PC-3 (cell line): ENCODE data around the gene AFF1. TPM values are rescaled to one million over a fixed set of nuclear protein-coding genes. Genes with fewer than 3 reads are reported as not detected.

Source experiments
- ATAC-seq: fragments of 200-7000 bp; cut with Tn5 transposase; 2 replicates; pipeline ENCODE4 v1.9.1; 2020; ENCODE audit warnings: mild to moderate bottlenecking, moderate library complexity
- BruUV-seq: library from RNA; stranded (reverse); fragments of 400-500 nt; replicated peaks from 2 replicates; lab custom pipeline; 2021; lab: Mats Ljungman, UMichigan
- CTCF ChIA-PET: fragments of 300-600 bp; sonication (Branson Sonifier 250); formaldehyde crosslinking; loops from one replicate; lab custom pipeline; 2022; ENCODE audit warnings: antibody characterized with exemption; lab: Charles Lee
- POLR2A ChIA-PET: fragments of 300-600 bp; sonication (Branson Sonifier 250); formaldehyde crosslinking; loops from one replicate; lab custom pipeline; 2022; ENCODE audit warnings: antibody characterized with exemption; ENCODE audit not compliant: unreplicated experiment; lab: Charles Lee
- DNase-seq: peaks from one replicate; pipeline ENCODE4 v3.0.0-alpha.2; 2015
- H2AFZ ChIP-seq: fragments of 300-600 bp; sonication (generic); 2 replicates; pipeline ENCODE4 v1.6.0; 2016; ENCODE audit warnings: antibody characterized with exemption, low read length
- H3F3A ChIP-seq: fragments of 300-600 bp; sonication (generic); one replicate; pipeline ENCODE4 v1.6.0; 2017; ENCODE audit warnings: antibody characterized with exemption, low read length, control low read depth, mild to moderate bottlenecking; ENCODE audit not compliant: unreplicated experiment
- H3K27ac ChIP-seq: fragments of 300-600 bp; sonication (generic); 2 replicates; pipeline ENCODE4 v1.5.1; 2016; ENCODE audit warnings: mild to moderate bottlenecking, low read length
- H3K27me3 ChIP-seq: fragments of 300-600 bp; sonication (generic); 2 replicates; pipeline ENCODE4 v1.6.1; 2016; ENCODE audit warnings: low read length, mixed read lengths
- H3K36me3 ChIP-seq: fragments of 300-600 bp; sonication (generic); 2 replicates; pipeline ENCODE4 v1.6.1; 2016; ENCODE audit warnings: low read depth, mixed run types, low read length, mixed read lengths
- H3K4me1 ChIP-seq: fragments of 300-600 bp; sonication (generic); 2 replicates; pipeline ENCODE4 v1.5.1; 2016; ENCODE audit warnings: low read length; ENCODE audit not compliant: insufficient read depth
- H3K4me2 ChIP-seq: fragments of 300-600 bp; sonication (generic); 2 replicates; pipeline ENCODE4 v1.6.0; 2016; ENCODE audit warnings: low read length
- H3K4me3 ChIP-seq: fragments of 300-600 bp; sonication (generic); 2 replicates; pipeline ENCODE4 v1.5.1; 2016; ENCODE audit warnings: mild to moderate bottlenecking, low read length, mixed read lengths
- H3K79me2 ChIP-seq: fragments of 300-600 bp; sonication (generic); 2 replicates; pipeline ENCODE4 v1.6.1; 2017; ENCODE audit warnings: low read length, mixed read lengths
- H3K9ac ChIP-seq: fragments of 300-600 bp; sonication (generic); 2 replicates; pipeline ENCODE4 v1.6.0; 2016; ENCODE audit warnings: mild to moderate bottlenecking, low read length
- H3K9me2 ChIP-seq: fragments of 300-600 bp; sonication (generic); replicated peaks from 2 replicates; pipeline ENCODE4 v1.6.1; 2016; ENCODE audit warnings: mixed run types, low read length, mixed read lengths
- H3K9me3 ChIP-seq: fragments of 300-600 bp; sonication (generic); 2 replicates; pipeline ENCODE4 v1.6.1; 2016; ENCODE audit warnings: low read length, mixed read lengths
- H4K20me1 ChIP-seq: fragments of 300-600 bp; sonication (generic); 2 replicates; pipeline ENCODE4 v1.6.1; 2016; ENCODE audit warnings: low read length, mixed read lengths
- CTCF ChIP-seq: fragments of 300-600 bp; sonication (generic); conservative IDR thresholded peaks from 2 replicates; pipeline ENCODE4 v1.5.1; 2017; ENCODE audit warnings: antibody characterized with exemption, low read depth, mild to moderate bottlenecking, low read length
- EZH2 ChIP-seq: fragments of 300-600 bp; sonication (generic); IDR thresholded peaks from one replicate; pipeline ENCODE4 v1.6.1; 2017; ENCODE audit warnings: antibody characterized with exemption, mild to moderate bottlenecking, low read length; ENCODE audit not compliant: unreplicated experiment
- EZH2phosphoT487 ChIP-seq: fragments of 300-600 bp; sonication (generic); IDR thresholded peaks from 2 replicates; pipeline ENCODE4 v1.6.1; 2018; ENCODE audit warnings: mild to moderate bottlenecking, antibody characterized with exemption, low read length, borderline replicate concordance
- intact Hi-C: fragments of 100-400 bp; cut with micrococcal nuclease; formaldehyde crosslinking; loops from 2 replicates; pipeline ENCODE4 v1.9.0; 2023
- total RNA-seq: library from RNA; depleted of rRNA; stranded (reverse); fragments of >200 nt; gene quantifications from 2 replicates; pipeline ENCODE4 v1.2.3, GENCODE V29; 2014

AFF1 gene
- total RNA-seq, 1 experiment from 2014 or later = 8.1 TPM

- Histone ChIP-seq H3K9me3 (no peaks in the 10 kb centered on the region), H3K4me3 (no peak overlapping the region), H4K20me1 (no peaks in the 10 kb centered on the region), H3K79me2 (no peaks in the 10 kb centered on the region), H2AFZ (no peak overlapping the region), H3K4me2 (no peak overlapping the region), H3K9ac (no peak overlapping the region), H3K27me3 (no peaks in the 10 kb centered on the region), H3F3A (no peaks in the 10 kb centered on the region), H3K4me1 (no peaks in the 10 kb centered on the region), H3K27ac (no peak overlapping the region), H3K9me2 (no peaks in the 10 kb centered on the region), H3K36me3 (no peaks in the 10 kb centered on the region)
- no peak for DNase-seq
- no peak for ATAC-seq
- ChIA-PET CTCF (no interaction called here), POLR2A (no interaction called here)
- TF ChIP-seq CTCF (no peak), EZH2phosphoT487 (no peak), EZH2 (no peak)
- BruUV-seq = no TSS peak
- intact Hi-C loops = no loop called here
Measured at GRCh38 chr4:87165892-87166291, 231.1 kb downstream of the AFF1 start.

- H2AFZ ChIP-seq = no peak overlapping the region
- no peak overlapping the region for H3K4me2 ChIP-seq
- no peak for TF ChIP-seq EZH2
- no peak for TF ChIP-seq EZH2phosphoT487
- TF ChIP-seq CTCF = no peak
- no peaks in the 10 kb centered on the region for H3F3A ChIP-seq
- no peak overlapping the region for H3K4me3 ChIP-seq
- no peaks in the 10 kb centered on the region for H3K27me3 ChIP-seq
- no peak for ATAC-seq
- H4K20me1 ChIP-seq = no peaks in the 10 kb centered on the region
- POLR2A ChIA-PET = no interaction called here
- H3K79me2 ChIP-seq = no peaks in the 10 kb centered on the region
- intact Hi-C loops = no loop called here
- H3K27ac ChIP-seq = no peak overlapping the region
- no peak overlapping the region for H3K9ac ChIP-seq
- no TSS peak for BruUV-seq
- CTCF ChIA-PET = no interaction called here
- no peaks in the 10 kb centered on the region for H3K9me2 ChIP-seq
- no peaks in the 10 kb centered on the region for H3K9me3 ChIP-seq
- no peaks in the 10 kb centered on the region for H3K4me1 ChIP-seq
- no peaks in the 10 kb centered on the region for H3K36me3 ChIP-seq
- DNase-seq = no peak
Measured at GRCh38 chr4:87166296-87166854, 231.6 kb downstream of the AFF1 start.

GRCh38 chr4:87171944-87172343 is 237.1 kb downstream of the AFF1 start:
- intact Hi-C loops = no loop called here
- POLR2A ChIA-PET = no interaction called here
- CTCF ChIA-PET = no interaction called here

More at GRCh38 chr4:87171944-87172343, 237.1 kb downstream of the AFF1 start:
- H3F3A ChIP-seq = no peaks in the 10 kb centered on the region
- peaks cover 9% of the 10 kb centered on the region; the same call in 1 of the 2 replicates for H3K4me1 ChIP-seq
- H3K9ac ChIP-seq = no peak overlapping the region
- no TSS peak for BruUV-seq
- no peak overlapping the region for H3K4me3 ChIP-seq
- no peaks in the 10 kb centered on the region for H3K36me3 ChIP-seq
- H3K27ac ChIP-seq = no peak overlapping the region
- H3K79me2 ChIP-seq = no peaks in the 10 kb centered on the region
- no peaks in the 10 kb centered on the region for H3K9me2 ChIP-seq
- no peaks in the 10 kb centered on the region for H4K20me1 ChIP-seq
- ATAC-seq = no peak
- no peak overlapping the region for H2AFZ ChIP-seq
- no peaks in the 10 kb centered on the region for H3K9me3 ChIP-seq
- TF ChIP-seq CTCF (no peak), EZH2 (no peak), EZH2phosphoT487 (no peak)
- H3K4me2 ChIP-seq = no peak overlapping the region
- no peaks in the 10 kb centered on the region for H3K27me3 ChIP-seq
- no peak for DNase-seq
